H1 (cell line): ENCODE results near the gene SNX20. TPM values are rescaled to one million over a fixed set of nuclear protein-coding genes. Genes with fewer than 3 reads are reported as not detected.

ENCODE experiments used
- CTCF ChIA-PET: fragments of 300-600 bp; sonication (Branson Sonifier 250); formaldehyde crosslinking; loops from one replicate; lab custom pipeline; 2021; ENCODE audit not compliant: partially characterized antibody; lab: Charles Lee
- POLR2A ChIA-PET: fragments of 300-600 bp; sonication (Branson Sonifier 250); formaldehyde crosslinking; loops from one replicate; lab custom pipeline; 2021; ENCODE audit warnings: inconsistent platforms; ENCODE audit not compliant: partially characterized antibody; lab: Charles Lee
- DNase-seq, 2 experiments: peaks; one replicate each; pipeline versions ENCODE4 v3.0.0 to v3.0.0-alpha.2; 2010 to 2022; ENCODE audit warnings: low spot score in 2 of 2, low read depth in 1 of 2, mixed read lengths in 1 of 2
- FAIRE-seq: peaks from 2 replicates; lab custom pipeline; 2011; peaks lifted over from hg19 to GRCh38; lab: Jason Lieb, UNC
- H2AFZ ChIP-seq: 2 replicates; pipeline ENCODE4 v1.8.1; 2012; ENCODE audit warnings: low read length, inconsistent platforms
- H2AK5ac ChIP-seq: 2 replicates; pipeline ENCODE4 v1.6.1; 2013; ENCODE audit warnings: low read depth, low read length
- H2BK120ac ChIP-seq: replicated peaks from 2 replicates; pipeline ENCODE3; 2013; ENCODE audit warnings: low read depth, low read length, inconsistent platforms
- H2BK12ac ChIP-seq: 2 replicates; pipeline ENCODE4 v1.6.1; 2013; ENCODE audit warnings: low read depth, low read length
- H2BK15ac ChIP-seq: 2 replicates; pipeline ENCODE4 v1.6.1; 2013; ENCODE audit warnings: low read length
- H2BK20ac ChIP-seq: 2 replicates; pipeline ENCODE4 v1.6.1; 2013; ENCODE audit warnings: low read length
- H2BK5ac ChIP-seq: 2 replicates; pipeline ENCODE4 v1.6.1; 2013; ENCODE audit warnings: low read depth, low read length
- H3K14ac ChIP-seq: 2 replicates; pipeline ENCODE4 v1.6.1; 2013; ENCODE audit warnings: inconsistent platforms; ENCODE audit not compliant: insufficient read length
- H3K18ac ChIP-seq: 2 replicates; pipeline ENCODE4 v1.6.1; 2013; ENCODE audit warnings: low read length; ENCODE audit errors: extremely low read depth
- H3K23ac ChIP-seq: 2 replicates; pipeline ENCODE4 v1.6.1; 2013; ENCODE audit warnings: inconsistent platforms; ENCODE audit not compliant: insufficient read length
- H3K23me2 ChIP-seq: 2 replicates; pipeline ENCODE4 v1.6.1; 2013; ENCODE audit warnings: low read depth, low read length
- H3K27ac ChIP-seq: 2 replicates; pipeline ENCODE4 v1.6.1; 2011; ENCODE audit warnings: low read depth, low read length, inconsistent platforms
- H3K27me3 ChIP-seq, 4 experiments: replicated peaks in 1 of 4; 1 replicate in 1 of 4; 2 replicates in 3 of 4; pipeline versions ENCODE4 v1.6.1 to v1.8.1; 2011 to 2013; ENCODE audit warnings: low read length in 3 of 4, mild to moderate bottlenecking in 3 of 4, inconsistent platforms in 2 of 4, mixed read lengths in 2 of 4, moderate library complexity in 1 of 4; ENCODE audit not compliant: control insufficient read depth in 3 of 4, insufficient read depth in 3 of 4; ENCODE audit errors: extremely low read depth in 1 of 4
- H3K36me3 ChIP-seq, 4 experiments: 2 replicates each; pipeline versions ENCODE4 v1.6.1 to v1.8.1; 2011 to 2013; ENCODE audit warnings: mild to moderate bottlenecking in 4 of 4, low read length in 3 of 4, moderate library complexity in 2 of 4, control low read depth in 1 of 4, inconsistent platforms in 1 of 4; ENCODE audit not compliant: insufficient read depth in 4 of 4, control insufficient read depth in 2 of 4
- H3K4ac ChIP-seq: replicated peaks from 2 replicates; pipeline ENCODE3; 2013; ENCODE audit warnings: low read length, low read depth, mixed read lengths, inconsistent platforms; ENCODE audit not compliant: insufficient read length
- H3K4me1 ChIP-seq, 4 experiments: replicated peaks in 1 of 4; 1 replicate in 1 of 4; 2 replicates in 3 of 4; pipeline versions ENCODE4 v1.6.1 to v1.8.1; 2011 to 2013; ENCODE audit warnings: low read length in 3 of 4, inconsistent platforms in 2 of 4, mixed read lengths in 1 of 4; ENCODE audit not compliant: insufficient read depth in 4 of 4, control insufficient read depth in 3 of 4
- H3K4me2 ChIP-seq, 2 experiments: 2 replicates each; pipeline versions ENCODE4 v1.6.1 to v1.8.1; 2011 to 2013; ENCODE audit warnings: low read depth in 2 of 2, low read length in 2 of 2, control low read depth in 1 of 2, inconsistent platforms in 1 of 2, mild to moderate bottlenecking in 1 of 2; ENCODE audit not compliant: insufficient read depth in 1 of 2
- H3K4me3 ChIP-seq, 4 experiments: fragments of 200-600, 300-600 bp in 1 of 4; sonication (generic), shearing (Covaris generic), sonication (Bioruptor Twin) in 1 of 4; 2 replicates each; pipeline versions ENCODE4 v1.5.1 to v1.8.1; 2011 to 2016; ENCODE audit warnings: low read length in 4 of 4, low read depth in 3 of 4, control low read depth in 2 of 4, inconsistent platforms in 2 of 4, mild to moderate bottlenecking in 2 of 4, mixed read lengths in 1 of 4, moderate library complexity in 1 of 4; ENCODE audit not compliant: insufficient read depth in 2 of 4; ENCODE audit errors: extremely low read depth in 1 of 4
- H3K56ac ChIP-seq: replicated peaks from 2 replicates; pipeline ENCODE3; 2013; ENCODE audit warnings: low read depth, mild to moderate bottlenecking, mixed read lengths, low read length, inconsistent platforms; ENCODE audit not compliant: insufficient read length
- H3K79me1 ChIP-seq: 2 replicates; pipeline ENCODE4 v1.6.1; 2013; ENCODE audit warnings: low read depth, low read length, control low read depth
- H3K79me2 ChIP-seq, 2 experiments: 2 replicates each; pipeline versions ENCODE4 v1.6.1 to v1.8.1; 2012 to 2013; ENCODE audit warnings: low read length in 2 of 2, mild to moderate bottlenecking in 2 of 2, inconsistent platforms in 1 of 2; ENCODE audit not compliant: insufficient read depth in 2 of 2, control insufficient read depth in 1 of 2
- H3K9ac ChIP-seq, 4 experiments: replicated peaks in 1 of 4; 1 replicate in 1 of 4; 2 replicates in 3 of 4; pipeline versions ENCODE4 v1.6.1 to v1.8.1; 2011 to 2013; ENCODE audit warnings: low read depth in 3 of 4, low read length in 3 of 4, control low read depth in 2 of 4, mild to moderate bottlenecking in 2 of 4, moderate library complexity in 2 of 4, inconsistent platforms in 1 of 4; ENCODE audit errors: extremely low read depth in 1 of 4
- H3K9me3 ChIP-seq, 2 experiments: 2 replicates each; pipeline versions ENCODE4 v1.6.1 to v1.8.1; 2012 to 2013; ENCODE audit warnings: mild to moderate bottlenecking in 2 of 2, moderate library complexity in 2 of 2, control low read depth in 1 of 2, inconsistent platforms in 1 of 2, low read depth in 1 of 2, low read length in 1 of 2, mixed read lengths in 1 of 2; ENCODE audit not compliant: insufficient read depth in 2 of 2
- H4K20me1 ChIP-seq, 2 experiments: replicated peaks in 1 of 2; 2 replicates each; pipeline versions ENCODE3 to v1.8.1; 2011 to 2013; ENCODE audit warnings: inconsistent platforms in 2 of 2, low read length in 2 of 2, mild to moderate bottlenecking in 1 of 2; ENCODE audit not compliant: insufficient read depth in 2 of 2, control insufficient read depth in 1 of 2
- H4K5ac ChIP-seq: 2 replicates; pipeline ENCODE4 v1.6.1; 2013; ENCODE audit warnings: low read length, low read depth, mixed read lengths, inconsistent platforms; ENCODE audit not compliant: insufficient read length
- H4K8ac ChIP-seq: 2 replicates; pipeline ENCODE4 v1.8.0; 2013; ENCODE audit warnings: mild to moderate bottlenecking, moderate library complexity, low read length, inconsistent platforms; ENCODE audit not compliant: insufficient read depth; ENCODE audit errors: extremely low read depth
- H4K91ac ChIP-seq: replicated peaks from 2 replicates; pipeline ENCODE3; 2013; ENCODE audit warnings: low read length, mixed read lengths, inconsistent platforms; ENCODE audit not compliant: insufficient read length
- CHD1 ChIP-seq: IDR thresholded peaks from 2 replicates; pipeline ENCODE4 v1.6.1; 2012; ENCODE audit warnings: low read depth, low read length, improper control_type of control experiment
- E2F6 ChIP-seq: IDR thresholded peaks from 2 replicates; pipeline ENCODE4 v1.6.1; 2012; ENCODE audit warnings: inconsistent platforms
- KDM5A ChIP-seq: fragments of 200-600 bp; IDR thresholded peaks from 2 replicates; pipeline ENCODE4 v1.7.1; 2012; ENCODE audit warnings: mild to moderate bottlenecking, low read length, inconsistent platforms, mixed read lengths
- MAX ChIP-seq: IDR thresholded peaks from 2 replicates; pipeline ENCODE4 v1.6.1; 2012; ENCODE audit warnings: inconsistent platforms
- POLR2A ChIP-seq, 2 experiments: IDR thresholded peaks; 1 replicate in 1 of 2; 2 replicates in 1 of 2; pipeline ENCODE4 v1.6.1; 2011; ENCODE audit warnings: low read depth in 2 of 2, low read length in 2 of 2, mild to moderate bottlenecking in 2 of 2; ENCODE audit errors: control extremely low read depth in 1 of 2
- SIRT6 ChIP-seq: IDR thresholded peaks from one replicate; pipeline ENCODE4 v1.7.1; 2012; ENCODE audit warnings: low read length, inconsistent platforms
- SIX5 ChIP-seq: IDR thresholded peaks from 2 replicates; pipeline ENCODE4 v1.6.1; 2011; ENCODE audit warnings: mild to moderate bottlenecking, low read depth, low read length
- SP1 ChIP-seq: IDR thresholded peaks from 2 replicates; pipeline ENCODE4 v1.6.1; 2011; ENCODE audit warnings: low read depth, low read length
- TBP ChIP-seq: IDR thresholded peaks from 2 replicates; pipeline ENCODE4 v1.6.1; 2011; ENCODE audit warnings: low read depth, low read length, improper control_type of control experiment
- TCF12 ChIP-seq: IDR thresholded peaks from 2 replicates; pipeline ENCODE4 v1.6.1; 2011; ENCODE audit warnings: low read depth, mild to moderate bottlenecking, low read length
- WGBS, 2 experiments: shearing (Covaris generic) in 1 of 2; methylation state at CpG; one replicate each; pipeline versions ENCODE4 v1.1.6 to v1.1.7; 2013 to 2015; ENCODE audit warnings: low lambda C conversion rate in 2 of 2, mixed read lengths in 2 of 2, inconsistent platforms in 1 of 2, low coverage in 1 of 2, missing lambda C conversion rate in 1 of 2; ENCODE audit not compliant: insufficient replicate concordance in 2 of 2, insufficient coverage in 1 of 2, insufficient read length in 1 of 2; ENCODE audit errors: extremely low coverage in 1 of 2, missing lambda C conversion rate in 1 of 2; 5-methylcytosine and 5-hydroxymethylcytosine counted together
- polyA plus RNA-seq, 7 experiments: library from polyadenylated mRNA; depleted of rRNA in 3 of 7; stranded (reverse) in 5 of 7; unstranded in 2 of 7; fragments of >200 nt in 5 of 7; fragments of 200-250 nt in 2 of 7; gene quantifications; 1 replicate in 5 of 7; 2 replicates in 1 of 7; 4 replicates in 1 of 7; pipeline versions ENCODE4 v1.2.1 to v1.2.3, GENCODE V29; 2011 to 2013; ENCODE audit warnings: missing spikeins in 2 of 7, mixed read lengths in 2 of 7
- total RNA-seq: library from RNA; stranded (reverse); fragmentation: NEBNext Ultra II Directional; extraction: Animal tissue kit (Norgen Biotek cat#: 25700); gene quantifications from 2 replicates; pipeline ENCODE4 v1.2.1, GENCODE V29; 2021

The SNX20 gene
- total and polyA plus RNA-seq, 2 of the 8 experiments (the other 6 are each of a cell fraction or from before 2014, with no cell fraction given), result not detected

- Histone ChIP-seq H3K9ac (no peak overlapping the region), H3K9me3 (no peaks in the 10 kb centered on the region), H4K20me1 (no peaks in the 10 kb centered on the region), H4K8ac (no peak overlapping the region), H3K23ac (no peak overlapping the region), H3K4me3 (no peak overlapping the region), H3K79me2 (no peaks in the 10 kb centered on the region), H3K4me1 (no peaks in the 10 kb centered on the region), H3K18ac (no peak overlapping the region), H2BK20ac (no peak overlapping the region), H3K27ac (no peak overlapping the region), H3K79me1 (no peaks in the 10 kb centered on the region), H3K36me3 (no peaks in the 10 kb centered on the region), H3K56ac (no peak overlapping the region), H3K4ac (no peak overlapping the region), H2AFZ (no peak overlapping the region), H2BK5ac (no peak overlapping the region), H2AK5ac (no peak overlapping the region), H3K23me2 (no peaks in the 10 kb centered on the region), H4K5ac (no peak overlapping the region), H2BK120ac (no peak overlapping the region), H4K91ac (no peak overlapping the region), H2BK12ac (no peak overlapping the region), H3K14ac (no peak overlapping the region), H2BK15ac (no peak overlapping the region), H3K27me3 (no peaks in the 10 kb centered on the region), H3K4me2 (no peak overlapping the region)
- ChIA-PET POLR2A (no interaction called here), CTCF (interaction anchor here (1.0 to 4.7 kb wide), 6 partner anchors 10 to 182 kb away, joined by 3 to 30 read pairs (median 5); no protein-coding TSS in a partner anchor)
- no peak for FAIRE-seq
- 91% methylated on average over 8 of the region's 8 CpGs; no CpG with 5 or more reads in 1 of the 2 experiments for WGBS, 2 experiments
- no peak for DNase-seq
- TF ChIP-seq KDM5A (no peak), POLR2A (IDR thresholded peaks at IDR 0.05; ENCODE audit: control extremely low read depth in 1 of 2, low read depth in 2 of 2, low read length in 2 of 2) (no peak), SP1 (no peak), MAX (no peak), TBP (no peak), SIRT6 (no peak), E2F6 (no peak), TCF12 (no peak), CHD1 (no peak), SIX5 (no peak)
Measured at GRCh38 chr16:50624449-50624970, 56.6 kb downstream of the SNX20 start.
